Epithelial cell of prostate (primary cell): ENCODE data around the gene TRMT6.

ENCODE experiments used
- DNase-seq: peaks from one replicate; pipeline ENCODE4 v3.0.0-alpha.2; 2011; ENCODE audit warnings: low read depth, low spot score
- H3K27ac ChIP-seq: fragments of 450-650 bp; 2 replicates; pipeline ENCODE4 v1.5.1; 2017; ENCODE audit warnings: mild to moderate bottlenecking

TRMT6 gene

DNA sequence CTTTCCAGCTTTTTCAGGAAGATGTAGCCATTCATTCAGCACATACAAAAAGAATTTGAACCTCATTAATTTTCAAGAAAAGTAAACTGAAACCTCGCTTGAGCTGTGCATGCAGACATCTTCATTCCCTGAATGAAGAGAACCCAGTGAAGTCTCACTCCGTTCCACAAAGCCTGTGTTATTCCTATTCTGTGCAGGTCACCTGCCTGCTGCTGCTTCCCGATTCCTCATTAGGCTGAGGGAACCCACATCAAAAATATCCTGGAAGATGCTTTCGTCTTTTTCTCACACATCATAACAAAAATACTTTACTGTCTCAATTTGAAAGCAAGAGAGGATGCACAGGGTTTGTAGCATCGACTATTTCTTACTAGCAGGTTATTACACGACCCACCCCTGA lies 40.1 kb downstream of the TRMT6 start:
- DNase-seq = no peak
- H3K27ac ChIP-seq = no peak overlapping the region

DNA sequence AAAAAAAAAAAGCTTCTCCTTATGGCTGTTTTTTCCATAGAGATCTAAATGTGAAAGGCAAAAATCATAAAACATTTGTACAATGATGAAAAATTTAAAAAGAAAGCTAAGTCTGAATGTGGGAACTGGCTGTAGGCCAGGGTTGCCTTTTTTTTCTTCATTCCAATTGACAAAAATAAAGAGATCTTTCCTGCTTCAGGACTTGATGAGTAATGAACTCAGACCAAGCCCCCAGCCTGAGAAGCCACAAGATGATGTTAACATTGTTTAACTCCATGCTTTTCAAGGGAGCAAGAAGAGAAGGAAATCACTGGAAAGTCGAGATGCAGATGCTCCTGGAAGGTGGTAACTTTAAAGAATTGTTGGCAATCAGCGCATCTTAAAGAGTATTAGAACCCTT lies 41.4 kb downstream of the TRMT6 start:
- no peak overlapping the region for H3K27ac ChIP-seq
- DNase-seq = no peak

DNA sequence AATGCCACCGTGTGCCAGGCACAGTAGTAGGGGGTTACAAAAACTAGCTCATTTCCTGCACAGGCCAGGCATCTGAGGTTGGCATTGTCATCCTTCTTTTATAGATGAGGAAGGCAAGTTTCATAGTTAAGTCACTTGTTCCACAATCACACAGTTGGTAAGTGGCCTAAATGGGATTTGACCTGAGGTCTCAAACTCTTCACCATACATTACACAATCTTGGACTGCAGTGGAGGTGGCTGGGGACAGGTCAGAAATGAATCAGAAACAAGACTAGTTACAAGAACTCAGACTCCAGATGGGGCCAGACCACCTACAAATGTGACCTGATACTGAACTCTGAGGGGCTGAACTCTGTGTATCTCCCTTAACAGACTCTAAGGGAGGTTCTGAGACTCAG lies 49.4 kb downstream of the TRMT6 start:
- no peak for DNase-seq
- H3K27ac ChIP-seq = no peak overlapping the region

DNA sequence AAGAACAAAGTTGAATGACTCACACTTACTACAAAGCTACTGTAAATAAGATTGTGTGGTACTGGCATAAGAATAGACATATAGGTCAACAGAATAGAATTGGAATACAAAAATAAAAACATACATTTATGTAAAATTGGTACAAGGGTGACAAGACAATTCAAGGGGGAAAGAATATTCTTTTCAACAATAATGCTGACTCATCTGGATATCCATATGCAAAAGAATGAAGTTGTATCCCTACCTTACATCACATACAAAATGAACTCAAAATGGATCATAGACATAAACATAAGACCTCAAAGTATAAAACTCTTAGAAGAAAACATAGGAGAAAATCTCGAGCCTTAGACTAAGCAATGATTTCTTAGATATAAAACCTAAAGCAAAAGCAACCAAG lies 50.9 kb downstream of the TRMT6 start:
- no peak overlapping the region for H3K27ac ChIP-seq
- no peak for DNase-seq

DNA sequence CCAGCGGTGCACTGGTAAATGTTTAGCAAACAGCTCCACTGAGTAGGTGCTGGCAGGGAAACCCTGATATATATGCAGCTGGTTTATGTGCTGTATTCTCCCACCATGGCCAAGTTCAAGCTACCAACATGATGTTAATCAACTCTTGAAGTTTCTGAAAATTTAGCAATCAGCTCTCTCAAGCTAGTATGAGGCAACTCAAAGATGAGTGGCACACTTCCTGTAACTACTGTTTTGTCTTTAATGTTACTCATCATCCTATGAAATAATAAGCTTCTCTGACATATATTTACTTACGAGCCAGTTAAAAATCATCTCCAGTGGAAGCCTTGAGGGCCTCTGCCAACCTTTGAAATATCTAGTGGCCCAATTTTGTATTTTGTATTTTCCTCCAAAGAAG lies 54.7 kb downstream of the TRMT6 start:
- H3K27ac ChIP-seq = no peak overlapping the region
- no peak for DNase-seq

DNA sequence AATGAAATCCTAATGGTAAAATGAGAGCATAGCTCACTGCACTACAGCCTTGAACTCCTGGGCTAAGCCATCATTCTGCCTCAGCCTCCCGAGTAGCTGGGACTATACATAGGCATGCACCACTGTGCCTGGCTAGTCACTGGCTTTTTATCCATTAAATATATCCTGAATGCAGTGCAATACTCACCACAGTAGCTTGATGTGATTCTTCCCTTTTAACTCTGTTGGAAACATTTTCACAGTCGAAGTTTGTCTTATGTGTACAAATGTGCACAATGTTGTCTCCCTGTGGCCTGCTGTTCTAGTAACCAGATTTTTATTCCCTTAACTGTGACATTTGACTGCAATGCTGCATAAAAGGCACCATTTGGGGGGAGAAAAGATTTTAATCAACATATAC lies 56.7 kb downstream of the TRMT6 start:
- no peak for DNase-seq
- H3K27ac ChIP-seq = no peak overlapping the region

DNA sequence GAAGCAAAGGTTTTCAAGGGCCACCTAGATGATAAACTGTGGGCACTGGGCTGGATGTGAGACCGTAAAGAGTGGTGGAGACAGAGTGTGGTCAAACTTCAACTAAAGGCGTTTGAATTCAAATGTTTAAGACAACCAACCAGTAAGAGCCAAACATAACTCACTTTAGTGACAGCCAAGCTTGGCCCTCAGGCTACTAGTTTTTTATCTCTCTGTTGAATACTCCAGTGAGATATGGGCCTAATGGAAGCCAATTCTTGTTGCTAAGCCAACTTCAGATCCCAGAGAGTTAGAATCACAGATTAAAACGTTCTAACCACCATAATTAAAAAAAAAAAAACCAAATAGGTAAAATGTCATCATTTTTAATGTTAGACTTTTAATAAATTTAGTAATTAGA lies 57.3 kb downstream of the TRMT6 start:
- H3K27ac ChIP-seq = no peak overlapping the region
- no peak for DNase-seq

DNA sequence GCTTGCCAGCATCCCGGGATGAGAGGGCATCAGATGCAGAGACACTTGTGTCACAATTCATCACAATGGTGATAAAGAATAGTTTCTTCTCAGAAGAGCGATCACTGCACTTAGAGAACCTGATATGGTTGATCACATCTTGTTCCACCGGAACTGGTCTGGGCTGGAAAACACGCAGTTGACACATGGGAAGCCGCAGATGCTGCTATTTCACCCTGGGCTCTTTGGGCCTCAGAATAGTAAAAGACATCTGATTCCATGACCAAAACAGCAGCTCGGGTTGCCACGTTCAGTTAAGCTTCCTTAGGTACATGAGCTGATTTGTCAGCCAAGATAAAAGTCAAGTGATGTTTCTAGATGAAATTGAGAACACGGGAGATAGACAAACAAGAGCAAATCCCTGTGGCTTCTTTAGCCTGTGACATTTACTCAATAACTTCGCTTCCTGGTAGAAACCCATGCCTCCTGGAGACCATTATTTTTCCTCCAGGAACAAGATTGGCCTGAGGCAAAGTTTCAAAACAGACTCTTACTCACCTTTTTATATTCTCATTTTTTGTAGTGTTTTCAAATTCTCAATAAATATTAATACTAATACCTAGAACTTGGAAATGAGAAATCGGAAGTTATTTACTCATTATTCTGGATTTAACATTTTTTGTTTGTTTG lies 59.4 kb downstream of the TRMT6 start:
- no peak for DNase-seq
- H3K27ac ChIP-seq = no peak overlapping the region

DNA sequence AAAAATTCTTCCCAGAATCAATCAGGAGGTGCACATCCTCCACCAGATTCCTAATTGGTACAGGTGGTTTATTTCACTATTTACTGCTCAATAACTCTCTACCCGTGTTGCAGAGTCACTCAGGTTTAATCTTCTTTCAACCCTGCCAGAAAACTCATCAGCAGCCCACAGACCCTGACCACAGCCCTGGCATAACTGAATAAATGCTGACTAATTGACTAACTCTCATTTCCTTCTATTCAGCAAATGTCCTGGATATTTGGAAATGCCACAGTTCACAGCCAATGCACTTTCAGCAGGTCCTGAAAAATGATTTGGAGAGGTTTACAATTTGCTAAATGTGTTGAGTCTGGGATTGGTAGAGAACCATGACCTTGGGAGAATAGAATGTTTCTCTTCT lies 62.3 kb downstream of the TRMT6 start:
- no peak for DNase-seq
- H3K27ac ChIP-seq = no peak overlapping the region

DNA sequence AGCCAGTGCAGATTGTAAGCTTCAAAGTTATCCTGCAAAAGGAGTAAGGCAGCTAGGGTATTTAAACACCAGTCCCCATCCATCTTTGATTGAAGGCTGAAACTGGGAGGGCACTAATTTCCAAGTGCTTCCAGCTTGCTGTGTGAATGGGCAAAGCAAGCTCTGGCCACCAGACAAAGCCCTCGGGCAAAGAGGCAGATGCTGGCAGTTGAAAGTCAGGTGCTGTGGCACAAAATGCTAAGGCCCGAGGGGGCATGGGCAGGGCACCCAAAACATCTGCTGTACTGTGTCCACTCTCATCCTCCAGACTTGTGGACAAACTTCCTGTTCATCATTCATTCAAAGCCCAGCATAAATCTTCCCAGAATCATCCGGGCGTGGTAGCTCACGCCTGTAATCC lies 62.9 kb downstream of the TRMT6 start:
- no peak overlapping the region for H3K27ac ChIP-seq
- DNase-seq = no peak
